BLaER1 (cell line): ENCODE results near the gene TSSK6.

Source experiments
- H3K27ac ChIP-seq: shearing (Covaris generic); formaldehyde crosslinking; 2 replicates; pipeline ENCODE4 v1.8.1; 2022
- H3K27me3 ChIP-seq: shearing (Covaris generic); formaldehyde crosslinking; 2 replicates; pipeline ENCODE4 v1.8.1; 2022
- H3K36me3 ChIP-seq: shearing (Covaris generic); formaldehyde crosslinking; 2 replicates; pipeline ENCODE4 v1.8.1; 2022
- H3K4me1 ChIP-seq: shearing (Covaris generic); formaldehyde crosslinking; 2 replicates; pipeline ENCODE4 v1.8.1; 2022
- H3K4me2 ChIP-seq: shearing (Covaris generic); formaldehyde crosslinking; 2 replicates; pipeline ENCODE4 v1.8.1; 2022
- H3K4me3 ChIP-seq: shearing (Covaris generic); formaldehyde crosslinking; 2 replicates; pipeline ENCODE4 v1.8.1; 2022
- H3K9ac ChIP-seq: shearing (Covaris generic); formaldehyde crosslinking; 2 replicates; pipeline ENCODE4 v1.8.1; 2022
- H3K9me3 ChIP-seq: shearing (Covaris generic); formaldehyde crosslinking; 2 replicates; pipeline ENCODE4 v1.8.1; 2022
- H4K20me1 ChIP-seq: shearing (Covaris generic); formaldehyde crosslinking; 2 replicates; pipeline ENCODE4 v1.8.1; 2022
- Cebpa-rat ChIP-seq: shearing (Covaris generic); IDR thresholded peaks from 2 replicates; pipeline ENCODE4 v1.8.1; 2022

TSSK6 gene

GRCh38 chr19:19514881-19515641 is at the start of gene TSSK6:
TSS of gene TSSK6 (minus strand) at chr19:19515548. CDS start at chr19:19515427, 121 bp downstream.
- peaks cover 31% of the 10 kb centered on the region for H3K36me3 ChIP-seq
- H3K27ac ChIP-seq: peak within 1 kb of the TSS; percentile 86
- H4K20me1 ChIP-seq: peaks cover 17% of the 10 kb centered on the region; the same call in 1 of the 2 replicates
- H3K4me1 ChIP-seq: peaks cover 28% of the 10 kb centered on the region
- no peak for TF ChIP-seq Cebpa-rat
- H3K9ac ChIP-seq: peak within 1 kb of the TSS; percentile 85
- H3K4me3 ChIP-seq: peak within 1 kb of the TSS; percentile 80
- no peaks in the 10 kb centered on the region for H3K9me3 ChIP-seq
- H3K4me2 ChIP-seq: peak within 1 kb of the TSS; percentile 94
- no peaks in the 10 kb centered on the region for H3K27me3 ChIP-seq

DNA sequence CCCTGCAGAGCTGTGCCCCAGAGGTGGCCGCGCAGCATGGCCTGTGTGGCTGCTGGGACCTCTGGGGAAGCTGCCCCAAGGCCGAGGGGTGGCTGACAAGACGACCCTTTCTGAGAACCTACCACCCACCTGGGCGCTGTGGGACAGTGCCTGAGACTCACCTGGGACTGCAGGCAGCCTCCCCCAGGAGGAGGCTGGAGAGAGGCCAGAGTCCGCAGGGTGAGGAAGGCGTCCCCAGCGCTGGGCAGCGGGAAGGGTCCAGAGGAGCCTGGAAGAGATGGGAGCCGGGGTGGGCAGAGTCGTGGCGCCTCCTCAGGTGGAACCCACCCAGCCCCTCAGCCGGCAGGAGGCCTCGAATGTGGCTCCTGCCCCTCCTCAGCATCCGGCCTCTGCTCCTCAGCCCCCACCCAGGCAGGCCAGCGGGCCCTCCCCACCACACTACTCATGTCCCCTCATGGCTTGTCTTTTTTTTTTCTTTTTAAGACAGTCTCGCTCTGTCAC is 48.0 kb upstream of the TSSK6 start:
- Histone ChIP-seq H3K36me3 (peaks cover 25% of the 10 kb centered on the region), H3K4me1 (peaks cover 19% of the 10 kb centered on the region), H3K9ac (no peak overlapping the region), H3K27ac (no peak overlapping the region), H4K20me1 (no peaks in the 10 kb centered on the region), H3K9me3 (peaks cover 9% of the 10 kb centered on the region), H3K4me2 (no peak overlapping the region), H3K27me3 (no peaks in the 10 kb centered on the region), H3K4me3 (no peak overlapping the region)
- no peak for TF ChIP-seq Cebpa-rat

DNA sequence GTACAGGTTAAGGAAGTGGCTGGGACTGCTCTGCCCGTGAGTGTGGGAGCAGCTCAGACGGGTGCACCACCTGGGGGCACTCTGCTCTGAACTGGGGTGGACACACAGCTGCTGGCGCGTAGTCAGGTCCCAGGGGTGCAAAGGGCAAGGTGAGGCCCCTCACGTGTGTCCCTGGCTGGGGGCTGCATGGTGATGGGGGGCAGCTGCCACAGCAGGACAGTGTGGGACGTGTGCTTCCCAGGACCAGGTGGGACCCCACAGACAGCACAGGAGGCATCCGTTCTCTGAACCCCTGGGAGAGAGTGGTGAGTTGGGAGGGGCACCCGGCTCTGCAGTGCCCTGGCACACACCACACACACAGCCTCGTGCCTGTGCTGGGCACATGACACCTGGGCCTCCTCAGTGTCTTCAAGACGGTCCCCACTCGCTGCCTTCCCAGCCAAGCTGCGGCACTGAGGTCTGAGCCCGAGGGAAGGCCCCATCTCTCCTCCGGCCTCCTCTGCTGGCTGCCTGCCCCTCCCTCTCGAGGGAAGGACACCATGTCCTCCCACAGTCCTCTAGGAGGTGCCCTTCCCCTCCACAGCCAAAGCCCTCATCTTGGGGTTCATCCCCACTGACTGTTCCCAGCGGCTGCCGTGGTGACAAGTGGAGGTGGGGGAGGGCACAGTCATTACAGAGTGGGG is 47.5 kb upstream of the TSSK6 start:
- H3K27ac ChIP-seq: no peak overlapping the region
- H3K9me3 ChIP-seq: peaks cover 4% of the 10 kb centered on the region
- no peaks in the 10 kb centered on the region for H4K20me1 ChIP-seq
- peaks cover 25% of the 10 kb centered on the region for H3K4me1 ChIP-seq
- no peak overlapping the region for H3K4me2 ChIP-seq
- no peak overlapping the region for H3K9ac ChIP-seq
- no peak for TF ChIP-seq Cebpa-rat
- H3K36me3 ChIP-seq: peaks cover 23% of the 10 kb centered on the region
- H3K4me3 ChIP-seq: no peak overlapping the region
- no peaks in the 10 kb centered on the region for H3K27me3 ChIP-seq

DNA sequence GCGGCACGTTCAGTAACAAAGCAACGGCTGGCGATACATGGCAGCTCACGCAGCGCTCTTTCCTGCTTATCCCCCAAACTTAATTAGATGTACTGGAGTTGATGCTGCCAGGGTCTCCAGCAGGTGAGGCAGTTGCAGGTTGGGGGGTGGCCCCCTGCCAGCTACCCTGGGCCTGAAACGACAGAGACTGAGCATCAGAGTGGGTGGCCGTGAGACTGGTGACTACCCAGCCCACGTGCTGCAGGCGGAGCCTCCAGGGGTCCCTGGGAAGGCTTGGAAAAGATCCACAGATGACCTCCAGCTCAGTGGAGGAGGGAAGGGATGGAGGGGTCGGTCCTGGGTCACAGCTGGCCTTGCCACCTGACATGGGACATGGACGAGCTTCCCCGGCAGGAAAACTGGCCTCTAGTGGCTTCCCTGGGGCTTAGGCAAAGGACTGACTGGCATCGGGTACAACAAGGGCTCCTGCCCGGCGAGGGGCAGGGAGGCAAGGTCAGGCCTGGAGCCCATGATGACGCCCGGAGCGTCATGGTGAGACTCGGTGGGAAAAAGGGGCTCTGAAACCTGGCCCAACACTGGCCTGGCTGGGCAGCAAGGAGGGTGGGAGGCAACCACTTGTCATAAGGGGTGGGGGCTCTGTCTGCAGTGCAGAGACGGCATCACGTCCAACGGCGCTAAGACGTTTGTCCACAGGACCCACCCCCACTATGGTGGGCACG is 46.8 kb upstream of the TSSK6 start:
- no peak overlapping the region for H3K9ac ChIP-seq
- no peak for TF ChIP-seq Cebpa-rat

GRCh38 chr19:19559931-19560330 is 44.6 kb upstream of the TSSK6 start:
- Histone ChIP-seq H3K9ac (no peak overlapping the region), H3K9me3 (no peaks in the 10 kb centered on the region), H3K27me3 (no peaks in the 10 kb centered on the region), H3K27ac (0 out of 2 replicates have a peak overlapping the region, but pooled peaks have one; percentile 9), H3K36me3 (peaks cover 11% of the 10 kb centered on the region; the same call in 1 of the 2 replicates), H3K4me1 (peaks cover 26% of the 10 kb centered on the region), H3K4me3 (no peak overlapping the region), H4K20me1 (no peaks in the 10 kb centered on the region), H3K4me2 (peak overlapping the region; percentile 51; the same call in 1 of the 2 replicates)
- TF ChIP-seq Cebpa-rat: no peak

More for the DNA sequence above, 46.8 kb upstream of the TSSK6 start:
- H3K9me3 ChIP-seq: no peaks in the 10 kb centered on the region
- H3K4me3 ChIP-seq: no peak overlapping the region
- peaks cover 26% of the 10 kb centered on the region for H3K4me1 ChIP-seq
- H3K27me3 ChIP-seq: no peaks in the 10 kb centered on the region
- no peak overlapping the region for H3K4me2 ChIP-seq
- H3K27ac ChIP-seq: no peak overlapping the region
- H3K36me3 ChIP-seq: peaks cover 16% of the 10 kb centered on the region; the same call in 1 of the 2 replicates
- no peaks in the 10 kb centered on the region for H4K20me1 ChIP-seq

GRCh38 chr19:19558636-19559035 is 43.3 kb upstream of the TSSK6 start:
- no peak for TF ChIP-seq Cebpa-rat
- no peak overlapping the region for H3K4me3 ChIP-seq
- no peaks in the 10 kb centered on the region for H3K9me3 ChIP-seq
- H3K4me1 ChIP-seq: peaks cover 26% of the 10 kb centered on the region
- peaks cover 5% of the 10 kb centered on the region; the same call in 1 of the 2 replicates for H3K36me3 ChIP-seq
- H3K27me3 ChIP-seq: no peaks in the 10 kb centered on the region
- H3K9ac ChIP-seq: no peak overlapping the region
- no peak overlapping the region for H3K27ac ChIP-seq
- peak overlapping the region; percentile 51; the same call in 1 of the 2 replicates for H3K4me2 ChIP-seq
- H4K20me1 ChIP-seq: no peaks in the 10 kb centered on the region

DNA sequence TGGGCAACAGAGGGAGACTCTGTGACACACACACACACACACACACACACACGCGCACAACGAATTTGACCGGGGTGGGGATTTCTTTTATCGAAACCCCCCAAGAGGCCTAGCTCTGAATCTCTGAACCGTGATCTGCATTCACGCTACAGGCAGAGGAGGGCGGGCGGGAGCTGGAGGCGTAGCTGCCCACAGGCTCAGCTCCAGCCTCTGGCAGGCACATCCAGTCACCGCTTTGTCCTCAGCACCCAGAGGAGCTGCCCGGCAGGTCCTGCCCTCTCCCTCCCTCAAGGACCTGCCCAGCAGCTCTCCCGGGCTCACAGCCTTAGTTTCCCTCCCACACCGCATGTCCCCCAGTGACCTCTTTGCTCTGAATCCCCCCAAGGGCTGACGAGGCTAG is 42.7 kb upstream of the TSSK6 start:
- peaks cover 26% of the 10 kb centered on the region for H3K4me1 ChIP-seq

DNA sequence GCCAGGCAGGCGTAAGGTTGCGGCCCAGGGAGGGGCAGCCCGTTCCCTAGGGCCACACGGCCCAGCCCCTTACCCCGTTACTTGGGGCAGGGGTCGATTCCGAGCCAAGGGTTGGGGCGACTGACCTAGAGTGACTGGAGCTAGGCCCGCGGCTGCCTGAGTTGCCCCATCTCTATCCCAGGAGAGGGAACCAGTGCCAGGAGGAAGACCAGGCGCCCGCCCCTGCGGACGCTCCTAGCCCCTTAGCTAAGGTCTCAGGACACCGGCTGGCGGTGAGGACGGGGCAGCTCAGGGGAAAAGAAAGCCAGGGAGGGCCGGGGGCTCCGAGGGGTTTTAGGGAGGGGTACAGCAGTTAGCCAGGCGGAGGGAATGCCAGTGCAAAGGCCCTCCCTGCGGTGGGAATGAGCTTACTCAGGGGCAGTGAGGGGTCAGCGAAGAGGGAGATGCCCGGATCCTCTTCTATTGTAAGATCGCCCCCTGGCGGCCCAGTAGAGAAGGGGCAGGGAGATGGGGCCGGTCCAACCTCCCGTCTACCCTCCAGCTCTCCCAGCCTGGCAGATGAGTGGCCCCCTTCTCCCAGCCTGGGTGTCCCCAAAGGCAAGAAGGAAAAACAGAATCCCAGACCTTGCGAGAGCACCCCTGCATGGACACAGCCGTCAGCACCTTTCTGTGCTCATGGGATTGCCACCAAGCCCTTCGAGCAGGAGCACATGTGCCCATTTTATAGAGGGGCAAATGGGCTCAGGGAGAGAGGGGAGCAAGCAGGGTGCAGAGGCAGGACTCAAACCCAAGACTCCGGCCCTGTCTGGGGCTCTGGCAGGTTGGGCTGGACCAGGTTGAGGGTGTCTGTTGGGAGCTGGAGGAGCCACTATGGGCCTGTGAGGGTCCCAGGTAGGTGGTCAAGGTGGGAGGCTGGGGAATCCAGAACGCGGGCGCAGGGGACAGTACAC is 39.0 kb upstream of the TSSK6 start:
- Histone ChIP-seq H3K9me3 (no peaks in the 10 kb centered on the region), H3K27ac (no peak overlapping the region), H4K20me1 (no peaks in the 10 kb centered on the region), H3K27me3 (no peaks in the 10 kb centered on the region), H3K9ac (no peak overlapping the region), H3K4me1 (peaks cover 29% of the 10 kb centered on the region), H3K36me3 (no peaks in the 10 kb centered on the region), H3K4me3 (no peak overlapping the region), H3K4me2 (no peak overlapping the region)
- TF ChIP-seq Cebpa-rat: no peak

More for the DNA sequence above, 42.7 kb upstream of the TSSK6 start:
- Histone ChIP-seq H3K9me3 (no peaks in the 10 kb centered on the region), H3K4me2 (peak overlapping the region; percentile 43), H3K27ac (no peak overlapping the region), H4K20me1 (no peaks in the 10 kb centered on the region), H3K9ac (no peak overlapping the region), H3K27me3 (no peaks in the 10 kb centered on the region), H3K36me3 (peaks cover under 1% of the 10 kb centered on the region; the same call in 1 of the 2 replicates), H3K4me3 (no peak overlapping the region)
- no peak for TF ChIP-seq Cebpa-rat

GRCh38 chr19:19553670-19554069 is 38.3 kb upstream of the TSSK6 start:
- Histone ChIP-seq H3K4me2 (no peak overlapping the region), H3K36me3 (no peaks in the 10 kb centered on the region), H3K27ac (no peak overlapping the region), H3K27me3 (no peaks in the 10 kb centered on the region), H3K9me3 (no peaks in the 10 kb centered on the region), H3K4me3 (no peak overlapping the region), H3K4me1 (peaks cover 22% of the 10 kb centered on the region), H4K20me1 (no peaks in the 10 kb centered on the region), H3K9ac (no peak overlapping the region)
- TF ChIP-seq Cebpa-rat: no peak
